Neural cell (in vitro differentiated cells): ENCODE measurements around the gene FIBCD1. TPM values are rescaled to one million over a fixed set of nuclear protein-coding genes. Genes with fewer than 3 reads are reported as not detected.

Source experiments
- H2AFZ ChIP-seq: fragments of 200-600, 300-800 bp; sonication (generic), shearing (Covaris generic); 2 replicates; pipeline ENCODE4 v1.6.0; 2014; ENCODE audit warnings: low read depth, mild to moderate bottlenecking, antibody characterized with exemption, low read length, moderate library complexity
- H3F3A ChIP-seq: fragments of 200-600 bp; shearing (Covaris generic); 2 replicates; pipeline ENCODE4 v1.6.1; 2016; ENCODE audit warnings: mild to moderate bottlenecking, moderate library complexity, mixed read lengths, antibody characterized with exemption, low read length; ENCODE audit not compliant: insufficient read depth, poor library complexity, severe bottlenecking
- H3K27ac ChIP-seq: fragments of 200-600, 300-800 bp; sonication (generic), shearing (Covaris generic); 2 replicates; pipeline ENCODE4 v1.5.1; 2014; ENCODE audit warnings: mild to moderate bottlenecking, low read length, moderate library complexity
- H3K27me3 ChIP-seq: fragments of 300-800, 200-600 bp; sonication (generic), shearing (Covaris generic); 2 replicates; pipeline ENCODE4 v1.6.0; 2014; ENCODE audit warnings: mild to moderate bottlenecking, low read depth, low read length, moderate library complexity; ENCODE audit not compliant: insufficient read depth
- H3K36me3 ChIP-seq: fragments of 300-800, 200-600 bp; sonication (generic), shearing (Covaris generic); 2 replicates; pipeline ENCODE4 v1.5.1; 2014; ENCODE audit warnings: mild to moderate bottlenecking, antibody characterized with exemption, low read length, moderate library complexity; ENCODE audit not compliant: insufficient read depth
- H3K4me2 ChIP-seq: fragments of 300-800, 200-600 bp; sonication (generic), shearing (Covaris generic); 2 replicates; pipeline ENCODE4 v1.6.0; 2014; ENCODE audit warnings: mild to moderate bottlenecking, low read length
- H3K4me3 ChIP-seq: fragments of 300-800, 200-600 bp; sonication (generic), shearing (Covaris generic); 2 replicates; pipeline ENCODE4 v1.5.1; 2014; ENCODE audit warnings: mild to moderate bottlenecking, low read length, moderate library complexity
- H3K79me2 ChIP-seq: fragments of 200-600 bp; shearing (Covaris generic); replicated peaks from 2 replicates; pipeline ENCODE4 v1.6.0; 2014; ENCODE audit warnings: mild to moderate bottlenecking, low read length, moderate library complexity; ENCODE audit not compliant: insufficient read depth
- H3K9ac ChIP-seq: fragments of 300-800, 200-600 bp; sonication (generic), shearing (Covaris generic); 2 replicates; pipeline ENCODE4 v1.6.1; 2016; ENCODE audit warnings: mild to moderate bottlenecking, low read length, mixed read lengths
- H3K9me2 ChIP-seq: fragments of 200-600 bp; shearing (Covaris generic); 2 replicates; pipeline ENCODE4 v1.6.1; 2016; ENCODE audit warnings: mild to moderate bottlenecking, low read length, mixed read lengths; ENCODE audit not compliant: insufficient read depth
- H3K9me3 ChIP-seq: fragments of 200-600, 300-800 bp; sonication (generic), shearing (Covaris generic); 2 replicates; pipeline ENCODE4 v1.6.1; 2016; ENCODE audit warnings: mild to moderate bottlenecking, mixed run types, low read length, moderate library complexity, mixed read lengths
- H4K20me1 ChIP-seq: fragments of 200-600 bp; shearing (Covaris generic); 2 replicates; pipeline ENCODE4 v1.6.1; 2016; ENCODE audit warnings: mild to moderate bottlenecking, mixed run types; ENCODE audit not compliant: insufficient read depth
- CTCF ChIP-seq: fragments of 450-650 bp; IDR thresholded peaks from 2 replicates; pipeline ENCODE4 v1.5.1; 2014; ENCODE audit warnings: antibody characterized with exemption, mild to moderate bottlenecking, moderate library complexity; ENCODE audit not compliant: poor library complexity, severe bottlenecking
- EP300 ChIP-seq: fragments of 450-650 bp; conservative IDR thresholded peaks from 2 replicates; pipeline ENCODE4 v1.6.1; 2014; ENCODE audit warnings: antibody characterized with exemption, mild to moderate bottlenecking, moderate library complexity; ENCODE audit not compliant: poor library complexity, severe bottlenecking
- EZH2 ChIP-seq: fragments of 200-600, 300-800 bp; shearing (Covaris generic), sonication (generic); IDR thresholded peaks from 2 replicates; pipeline ENCODE4 v1.6.1; 2014; ENCODE audit warnings: antibody characterized with exemption, low read length, borderline replicate concordance, mild to moderate bottlenecking; ENCODE audit not compliant: insufficient read depth, poor library complexity, severe bottlenecking
- MXI1 ChIP-seq: fragments of 450-650 bp; conservative IDR thresholded peaks from 2 replicates; pipeline ENCODE4 v1.6.1; 2014; ENCODE audit warnings: antibody characterized with exemption, mild to moderate bottlenecking; ENCODE audit not compliant: poor library complexity, severe bottlenecking
- POLR2AphosphoS5 ChIP-seq: IDR thresholded peaks from 2 replicates; pipeline ENCODE4 v1.6.1; 2012
- RAD21 ChIP-seq: fragments of 450-650 bp; conservative IDR thresholded peaks from 2 replicates; pipeline ENCODE4 v1.6.1; 2014; ENCODE audit warnings: antibody characterized with exemption, mild to moderate bottlenecking, moderate library complexity
- REST ChIP-seq: IDR thresholded peaks from 2 replicates; pipeline ENCODE4 v1.6.1; 2012; ENCODE audit warnings: borderline replicate concordance
- SMC3 ChIP-seq: fragments of 450-650 bp; conservative IDR thresholded peaks from 2 replicates; pipeline ENCODE4 v1.6.1; 2014; ENCODE audit warnings: antibody characterized with exemption, mild to moderate bottlenecking, moderate library complexity; ENCODE audit not compliant: poor library complexity
- TAF1 ChIP-seq: IDR thresholded peaks from 2 replicates; pipeline ENCODE4 v1.6.1; 2012; ENCODE audit warnings: low read depth
- polyA plus RNA-seq: library from polyadenylated mRNA; depleted of rRNA; stranded (reverse); fragments of >200 nt; gene quantifications from 2 replicates; pipeline ENCODE4 v1.2.3, GENCODE V29; 2014

Gene FIBCD1
- polyA plus RNA-seq, 1 donor from 2014 or later, result 2.7 TPM

GRCh38 chr9:130874783-130875182 is 64.3 kb downstream of the FIBCD1 start:
- no peaks in the 10 kb centered on the region for H3F3A ChIP-seq
- peaks cover 5% of the 10 kb centered on the region for H4K20me1 ChIP-seq
- no peak overlapping the region for H2AFZ ChIP-seq
- peaks cover 6% of the 10 kb centered on the region for H3K36me3 ChIP-seq
- TF ChIP-seq EP300, result no peak
- no peak for TF ChIP-seq EZH2
- no peak for TF ChIP-seq CTCF
- no peak for TF ChIP-seq POLR2AphosphoS5
- TF ChIP-seq MXI1, result no peak
- TF ChIP-seq REST, result no peak
- TF ChIP-seq RAD21, result no peak
- no peak for TF ChIP-seq SMC3
- no peak for TF ChIP-seq TAF1
- no peak overlapping the region for H3K27ac ChIP-seq
- peaks cover 7% of the 10 kb centered on the region for H3K79me2 ChIP-seq
- H3K4me2 ChIP-seq, result no peak overlapping the region
- no peaks in the 10 kb centered on the region for H3K9me3 ChIP-seq
- H3K9me2 ChIP-seq, result no peaks in the 10 kb centered on the region
- H3K27me3 ChIP-seq, result no peaks in the 10 kb centered on the region
- H3K9ac ChIP-seq, result no peak overlapping the region
- no peak overlapping the region for H3K4me3 ChIP-seq

GRCh38 chr9:130873966-130874365 is 65.1 kb downstream of the FIBCD1 start:
- H2AFZ ChIP-seq, result no peak overlapping the region
- no peak overlapping the region for H3K9ac ChIP-seq
- H3K27ac ChIP-seq, result no peak overlapping the region
- peaks cover 6% of the 10 kb centered on the region for H3K36me3 ChIP-seq
- H4K20me1 ChIP-seq, result peaks cover 5% of the 10 kb centered on the region
- no peak overlapping the region for H3K4me3 ChIP-seq
- TF ChIP-seq RAD21 (no peak), TAF1 (no peak), EZH2 (no peak), MXI1 (no peak), SMC3 (no peak), CTCF (no peak), POLR2AphosphoS5 (no peak), REST (no peak)
- H3F3A ChIP-seq, result no peaks in the 10 kb centered on the region
- no peaks in the 10 kb centered on the region for H3K9me3 ChIP-seq
- no peaks in the 10 kb centered on the region for H3K9me2 ChIP-seq
- no peak overlapping the region for H3K4me2 ChIP-seq
- H3K79me2 ChIP-seq, result peaks cover 11% of the 10 kb centered on the region
- no peaks in the 10 kb centered on the region for H3K27me3 ChIP-seq
